OCI-LY7 (cell line): ENCODE data around the gene PSMA3. TPM values are rescaled to one million over a fixed set of nuclear protein-coding genes. Genes with fewer than 3 reads are reported as not detected.

Experiments
- Bru-seq: library from RNA; stranded (reverse); fragments of 400-500 nt; gene quantifications from one replicate; lab custom pipeline; 2021; lab: Mats Ljungman, UMichigan
- BruChase-seq, 2 experiments: library from RNA; stranded (reverse); fragments of 400-500 nt; gene quantifications; one replicate each; lab custom pipeline; 2021; lab: Mats Ljungman, UMichigan
- BruUV-seq: library from RNA; stranded (reverse); fragments of 400-500 nt; replicated peaks from 2 replicates; lab custom pipeline; 2021; lab: Mats Ljungman, UMichigan
- CTCF ChIA-PET: fragments of 300-600 bp; sonication (Branson Sonifier 250); formaldehyde crosslinking; loops from one replicate; lab custom pipeline; 2022; ENCODE audit warnings: antibody characterized with exemption; ENCODE audit not compliant: unreplicated experiment; lab: Charles Lee
- POLR2A ChIA-PET: fragments of 300-600 bp; sonication (Branson Sonifier 250); formaldehyde crosslinking; loops from one replicate; lab custom pipeline; 2022; ENCODE audit warnings: antibody characterized with exemption; lab: Charles Lee
- DNase-seq: peaks from one replicate; pipeline ENCODE4 v3.0.0-alpha.2; 2015; ENCODE audit warnings: low spot score
- H2AFZ ChIP-seq: fragments of 200-600 bp; sonication (generic), shearing (Covaris generic); 2 replicates; pipeline ENCODE4 v1.6.1; 2014; ENCODE audit warnings: mild to moderate bottlenecking, antibody characterized with exemption, low read length, moderate library complexity
- H3K27ac ChIP-seq: fragments of 200-600 bp; sonication (generic); 2 replicates; pipeline ENCODE4 v1.5.1; 2014; ENCODE audit warnings: mixed run types, low read depth, mild to moderate bottlenecking, moderate library complexity, low read length, inconsistent platforms; ENCODE audit not compliant: poor library complexity, severe bottlenecking
- H3K36me3 ChIP-seq: fragments of 200-600 bp; sonication (generic); 2 replicates; pipeline ENCODE4 v1.6.1; 2014; ENCODE audit warnings: mild to moderate bottlenecking, antibody characterized with exemption, low read length, moderate library complexity, mixed read lengths; ENCODE audit not compliant: insufficient read depth
- H3K4me1 ChIP-seq: fragments of 200-600 bp; sonication (generic); 2 replicates; pipeline ENCODE4 v1.5.1; 2014; ENCODE audit warnings: mild to moderate bottlenecking, low read length; ENCODE audit not compliant: insufficient read depth, poor library complexity, severe bottlenecking
- H3K4me2 ChIP-seq: fragments of 200-600 bp; sonication (generic); 2 replicates; pipeline ENCODE4 v1.6.1; 2014; ENCODE audit warnings: mild to moderate bottlenecking, low read length
- H3K4me3 ChIP-seq: fragments of 200-600 bp; sonication (generic); 2 replicates; pipeline ENCODE4 v1.5.1; 2014; ENCODE audit warnings: mild to moderate bottlenecking, low read depth, low read length; ENCODE audit not compliant: poor library complexity, severe bottlenecking
- H3K79me2 ChIP-seq: fragments of 200-600 bp; sonication (generic); 2 replicates; pipeline ENCODE4 v1.6.1; 2016; ENCODE audit warnings: low read depth, mild to moderate bottlenecking, low read length, moderate library complexity, mixed read lengths; ENCODE audit not compliant: insufficient read depth
- H3K9me2 ChIP-seq: fragments of 200-600 bp; sonication (generic); 2 replicates; pipeline ENCODE4 v1.6.1; 2016; ENCODE audit warnings: mild to moderate bottlenecking, low read length, mixed read lengths; ENCODE audit not compliant: insufficient read depth
- H3K9me3 ChIP-seq: fragments of 200-600 bp; sonication (generic); 2 replicates; pipeline ENCODE4 v1.6.1; 2014; ENCODE audit warnings: mild to moderate bottlenecking, mixed run types, low read length, mixed read lengths
- H4K20me1 ChIP-seq: fragments of 200-600 bp; sonication (generic); 2 replicates; pipeline ENCODE4 v1.6.1; 2014; ENCODE audit warnings: mild to moderate bottlenecking, antibody characterized with exemption, low read length, moderate library complexity, mixed read lengths; ENCODE audit not compliant: insufficient read depth
- EZH2phosphoT487 ChIP-seq: fragments of 200-600 bp; sonication (generic); IDR thresholded peaks from 2 replicates; pipeline ENCODE4 v1.6.1; 2018; ENCODE audit warnings: low read depth, borderline replicate concordance, mild to moderate bottlenecking, mixed run types, antibody characterized with exemption, low read length, moderate library complexity, mixed read lengths
- intact Hi-C: fragments of 100-400 bp; cut with micrococcal nuclease; formaldehyde crosslinking; loops from one replicate; pipeline ENCODE4 v1.10.0; 2022; ENCODE audit not compliant: unreplicated experiment
- long read RNA-seq: library from polyadenylated mRNA; stranded (forward); transcript quantifications from one replicate; pipeline ENCODE4 v2.0.0, GENCODE V29; 2022
- total RNA-seq, 2 experiments: library from RNA; depleted of rRNA in 1 of 2; stranded (reverse); fragments of >200 nt in 1 of 2; shearing (Covaris generic) in 1 of 2; gene quantifications; 2 replicates each; pipeline ENCODE4 v1.2.3, GENCODE V29; 2014 to 2022
- TF ChIP-seq, protein P1 (sequence below): fragments of 200-600 bp; sonication (generic); conservative IDR thresholded peaks from 2 replicates; pipeline ENCODE4 v1.5.1; 2014; ENCODE audit warnings: mild to moderate bottlenecking, antibody characterized with exemption, low read length, moderate library complexity, mixed read lengths

Gene PSMA3
- total RNA-seq (2014; rRNA removed; shearing (Covaris generic)), result 88.9 and 89.1 TPM in 2 replicates
- 171 and 206 TPM in 2 replicates for total RNA-seq (2022)
- Bru-seq, nascent RNA, result percentile 93 among the genes with signal in this experiment
- BruChase-seq, experiment 1, labeled RNA remaining after a 6-hour chase, result percentile 89 among the genes with signal in this experiment
- percentile 83 among the genes with signal in this experiment for BruChase-seq, experiment 2, labeled RNA remaining after a 2-hour chase
- long read RNA-seq, transcript PSMA3-201 (11 exons, 970 nt), result major isoform, 142 of 327 reads
- long read RNA-seq, partial matches to known transcripts, result 2 of 327 reads
- long read RNA-seq, other reads (novel, unspliced or antisense), result 182 of 327 reads

DNA sequence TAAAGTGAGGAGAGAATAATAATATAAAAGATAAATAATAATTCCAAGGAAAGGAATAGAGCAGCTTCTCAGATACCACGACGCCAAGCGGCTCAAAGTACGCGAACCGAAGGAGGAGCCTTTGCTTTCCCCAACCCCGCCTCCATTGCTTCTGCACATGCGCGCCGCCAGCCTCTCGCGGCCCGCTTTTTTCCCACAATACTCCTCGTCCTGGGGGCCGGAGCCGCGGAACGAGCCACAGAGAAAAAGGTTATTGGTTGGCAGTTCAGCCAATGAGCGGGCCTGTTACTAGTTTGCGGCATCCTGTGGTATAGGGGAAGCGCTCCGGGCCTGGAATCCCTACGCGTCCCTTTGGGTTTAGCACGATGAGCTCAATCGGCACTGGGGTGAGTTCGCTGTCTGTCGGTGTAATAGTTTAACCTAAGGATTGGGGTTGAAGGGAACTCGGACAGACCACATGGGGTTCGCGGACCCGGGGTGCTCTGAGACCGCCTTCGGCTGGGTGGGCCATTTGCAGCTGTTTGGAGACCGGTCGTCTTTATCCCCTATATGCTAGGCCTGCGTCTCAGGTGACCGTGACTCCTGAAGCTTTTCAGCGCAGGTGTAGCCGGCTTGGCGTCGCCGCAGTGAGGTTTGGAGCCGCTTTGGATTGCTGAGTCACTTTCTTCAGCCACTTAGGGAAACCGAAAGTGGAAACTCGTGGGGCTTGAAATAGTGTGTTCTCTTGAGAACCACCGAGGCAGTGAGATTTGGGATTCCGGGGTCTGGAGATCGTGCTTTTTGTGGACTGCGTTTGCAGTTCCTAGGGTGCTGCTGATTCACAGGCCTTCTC, at the start of gene PSMA3:
TSS of gene PSMA3 (plus strand) at position 288 of the 832 bp plus-strand sequence. CDS start at position 366, 78 bp downstream.
- H3K4me2 ChIP-seq, result peak within 1 kb of the TSS; percentile 90
- peaks cover 59% of the 10 kb centered on the region for H3K79me2 ChIP-seq
- H4K20me1 ChIP-seq, result peaks cover 22% of the 10 kb centered on the region
- H3K36me3 ChIP-seq, result peaks cover 28% of the 10 kb centered on the region
- ChIA-PET POLR2A (interaction anchor here (0.6 to 1.6 kb wide), 10 partner anchors 8 to 87 kb away, joined by 3 to 16 read pairs (median 4); partner anchors contain the start of genes ACTR10 and ARID4A), CTCF (interaction anchor here (0.6 to 1.1 kb wide), 3 partner anchors 14 to 117 kb away, joined by 3 to 4 read pairs (median 3); partner anchors contain the start of gene ARID4A)
- H3K9me3 ChIP-seq, result no peaks in the 10 kb centered on the region
- peaks cover 33% of the 10 kb centered on the region for H3K4me1 ChIP-seq
- intact Hi-C loops, result loop anchor here (1.0 to 5.0 kb wide), 3 partner anchors 44 to 183 kb away; partner anchors contain the start of genes ACTR10, ARID4A, KIAA0586 and TIMM9
- H2AFZ ChIP-seq, result peak within 1 kb of the TSS; percentile 76
- peak within 1 kb of the TSS; percentile 92 for H3K4me3 ChIP-seq
- BruUV-seq, result TSS peak; percentile 84
- peak within 1 kb of the TSS; percentile 88 for H3K27ac ChIP-seq
- peak; percentile 97 for DNase-seq
- H3K9me2 ChIP-seq, result no peaks in the 10 kb centered on the region
- TF ChIP-seq, protein P1, sequence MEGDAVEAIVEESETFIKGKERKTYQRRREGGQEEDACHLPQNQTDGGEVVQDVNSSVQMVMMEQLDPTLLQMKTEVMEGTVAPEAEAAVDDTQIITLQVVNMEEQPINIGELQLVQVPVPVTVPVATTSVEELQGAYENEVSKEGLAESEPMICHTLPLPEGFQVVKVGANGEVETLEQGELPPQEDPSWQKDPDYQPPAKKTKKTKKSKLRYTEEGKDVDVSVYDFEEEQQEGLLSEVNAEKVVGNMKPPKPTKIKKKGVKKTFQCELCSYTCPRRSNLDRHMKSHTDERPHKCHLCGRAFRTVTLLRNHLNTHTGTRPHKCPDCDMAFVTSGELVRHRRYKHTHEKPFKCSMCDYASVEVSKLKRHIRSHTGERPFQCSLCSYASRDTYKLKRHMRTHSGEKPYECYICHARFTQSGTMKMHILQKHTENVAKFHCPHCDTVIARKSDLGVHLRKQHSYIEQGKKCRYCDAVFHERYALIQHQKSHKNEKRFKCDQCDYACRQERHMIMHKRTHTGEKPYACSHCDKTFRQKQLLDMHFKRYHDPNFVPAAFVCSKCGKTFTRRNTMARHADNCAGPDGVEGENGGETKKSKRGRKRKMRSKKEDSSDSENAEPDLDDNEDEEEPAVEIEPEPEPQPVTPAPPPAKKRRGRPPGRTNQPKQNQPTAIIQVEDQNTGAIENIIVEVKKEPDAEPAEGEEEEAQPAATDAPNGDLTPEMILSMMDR, result no peak
- TF ChIP-seq EZH2phosphoT487, result no peak

DNA sequence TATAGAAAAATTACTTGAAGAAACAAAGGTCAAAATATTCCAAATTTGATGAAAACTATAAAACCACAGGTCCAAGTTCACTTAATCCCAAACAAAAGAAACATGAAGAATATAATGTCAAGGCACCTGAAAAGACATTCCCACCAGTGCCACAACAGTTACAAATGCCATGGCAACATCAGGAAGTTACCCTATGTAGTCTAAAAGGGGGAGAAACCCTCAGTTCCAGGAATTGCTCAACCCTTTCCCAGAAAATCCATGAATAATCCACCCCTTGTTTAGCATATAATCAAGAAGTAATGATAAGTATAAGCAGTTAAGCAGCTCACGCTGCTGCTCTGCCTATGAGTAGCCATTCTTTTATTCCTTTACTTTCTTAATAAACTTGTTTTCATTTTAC, 48.4 kb upstream of the PSMA3 start:
- H3K4me3 ChIP-seq, result no peak overlapping the region
- no peak overlapping the region for H2AFZ ChIP-seq
- no TSS peak for BruUV-seq
- CTCF ChIA-PET, result no interaction called here
- H3K9me2 ChIP-seq, result no peaks in the 10 kb centered on the region
- DNase-seq, result no peak
- no peak overlapping the region for H3K4me2 ChIP-seq
- no peak overlapping the region for H3K27ac ChIP-seq
- peaks cover 13% of the 10 kb centered on the region for H3K4me1 ChIP-seq
- intact Hi-C loops, result no loop called here
- POLR2A ChIA-PET, result interaction anchor here (1.0 kb wide), 1 partner anchor 32 kb away, joined by 3 read pairs; no protein-coding TSS in a partner anchor
- H3K9me3 ChIP-seq, result no peaks in the 10 kb centered on the region
- no peak for TF ChIP-seq EZH2phosphoT487
- TF ChIP-seq, protein P1, result no peak
- H3K79me2 ChIP-seq, result peaks cover 10% of the 10 kb centered on the region
- no peaks in the 10 kb centered on the region for H3K36me3 ChIP-seq
- no peaks in the 10 kb centered on the region for H4K20me1 ChIP-seq
